ENCODE measurements around the gene LTA4H. TPM values are rescaled to one million over a fixed set of nuclear protein-coding genes. Genes with fewer than 3 reads are reported as not detected.

The LTA4H gene
- total and polyA plus RNA-seq, 8 donors = 20.0 to 57.1 (median 31.0) TPM

GRCh38 chr12:95996034-95996658 is 39.2 kb downstream of the LTA4H start, which contains the start of gene HAL:
TSS of gene HAL (minus strand) at chr12:95996344. CDS start at chr12:95995910, 434 bp downstream.
- Histone ChIP-seq H3K27me3 (no peaks in the 10 kb centered on the region), H3K9me3 (no peaks in the 10 kb centered on the region), H3K36me3 (peaks cover 0 to 3% (median 0%) of the 10 kb centered on the region in 3 donors), H3K27ac (no peak within 1 kb of the TSS), H3K4me1 (no peaks in the 10 kb centered on the region), H3K4me3 (no peak within 1 kb of the TSS)
- FAIRE-seq (no peak), DNase-seq (peak in 3 of 6 donors; percentile 15 to 52 (median 29)), ATAC-seq (peak; percentile 59 to 71 (median 67))
- WGBS, 2 donors = 32 to 44% methylated on average over 7 of the region's 7 CpGs
- intact Hi-C loops (cut with DNase I) = loop anchor here in 2 of 3 donors (5.0 to 10.0 kb wide), 2 partner anchors 71 to 79 kb away; no protein-coding TSS in a partner anchor
- no peak for TF ChIP-seq CTCF (IDR thresholded peaks at IDR 0.05)

GRCh38 chr12:95995238-95996031 is 40.0 kb downstream of the LTA4H start:
- no peak for TF ChIP-seq CTCF (IDR thresholded peaks at IDR 0.05)
- ATAC-seq (no peak), FAIRE-seq (no peak), DNase-seq (peak in 1 of 6 donors; percentile 51)
- Histone ChIP-seq H3K4me1 (no peaks in the 10 kb centered on the region), H3K9me3 (no peaks in the 10 kb centered on the region), H3K36me3 (no peaks in the 10 kb centered on the region), H3K27me3 (no peaks in the 10 kb centered on the region), H3K4me3 (no peak overlapping the region), H3K27ac (no peak overlapping the region)
- intact Hi-C loops (cut with DNase I) = loop anchor here in 2 of 3 donors (5.0 to 10.0 kb wide), 2 partner anchors 71 to 78 kb away; no protein-coding TSS in a partner anchor
- 89 to 94% methylated on average over 29 of the region's 29 CpGs for WGBS, 2 donors

GRCh38 chr12:95994476-95994875 is 40.9 kb downstream of the LTA4H start:
- FAIRE-seq (no peak), ATAC-seq (no peak), DNase-seq (no peak)
- no peak overlapping the region for H3K27ac ChIP-seq
- WGBS, 2 donors = 81 to 92% methylated on average over 5 of the region's 5 CpGs
- H3K4me3 ChIP-seq = no peak overlapping the region
- no peaks in the 10 kb centered on the region for H3K36me3 ChIP-seq
- TF ChIP-seq CTCF (IDR thresholded peaks at IDR 0.05) = no peak
- no peaks in the 10 kb centered on the region for H3K4me1 ChIP-seq
- H3K27me3 ChIP-seq = no peaks in the 10 kb centered on the region
- intact Hi-C loops (cut with DNase I) = loop anchor here in 1 of 3 donors (10.0 kb wide), 1 partner anchor 70 kb away; no protein-coding TSS in a partner anchor
- no peaks in the 10 kb centered on the region for H3K9me3 ChIP-seq

DNA sequence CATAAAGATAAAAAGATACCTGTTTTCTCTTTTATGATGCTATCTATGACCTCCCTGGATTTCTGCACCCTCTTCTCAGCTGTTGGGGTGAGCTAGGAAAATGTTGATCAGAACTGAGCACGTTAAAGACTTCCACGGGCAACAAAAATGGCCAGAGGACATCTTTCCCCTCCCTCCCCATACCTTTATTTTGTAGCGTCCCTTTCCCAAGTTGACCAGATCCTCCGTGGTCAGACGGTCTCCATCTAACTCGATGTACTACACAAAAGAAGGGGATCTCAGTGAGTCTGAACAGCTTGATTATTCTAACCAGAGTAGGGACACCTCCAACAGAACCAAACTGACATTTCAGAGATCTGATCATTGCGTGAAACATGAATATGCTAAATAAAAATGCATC is 41.5 kb downstream of the LTA4H start:
- ATAC-seq (no peak), DNase-seq (no peak), FAIRE-seq (no peak)
- Histone ChIP-seq H3K27me3 (no peaks in the 10 kb centered on the region), H3K27ac (no peak overlapping the region), H3K9me3 (no peaks in the 10 kb centered on the region), H3K36me3 (no peaks in the 10 kb centered on the region), H3K4me1 (no peaks in the 10 kb centered on the region), H3K4me3 (no peak overlapping the region)
- intact Hi-C loops (cut with DNase I) = loop anchor here in 1 of 3 donors (10.0 kb wide), 1 partner anchor 69 kb away; no protein-coding TSS in a partner anchor
- WGBS, 2 donors = 82 to 92% methylated on average over 7 of the region's 7 CpGs
- no peak for TF ChIP-seq CTCF (IDR thresholded peaks at IDR 0.05)

Measured in pancreas (tissue), 10 donors.